HG02840 (cell line): ENCODE results near the gene TMEFF2.

ENCODE experiments used
- ATAC-seq: cut with Tn5 transposase; IDR thresholded peaks from one replicate; pipeline ENCODE4 v1.9.1; 2021; ENCODE audit warnings: mild to moderate bottlenecking, moderate library complexity, moderate number of reproducible peaks; ENCODE audit not compliant: unreplicated experiment, low FRiP score

TMEFF2 gene

GRCh38 chr2:191916826-191917225, 277.9 kb downstream of the TMEFF2 start:
- ATAC-seq, result no peak

GRCh38 chr2:191915750-191916149, 279.0 kb downstream of the TMEFF2 start:
- no peak for ATAC-seq

- ATAC-seq, result no peak
These were observed 280.9 kb downstream of the TMEFF2 start for GRCh38 chr2:191913796-191914195.

- ATAC-seq, result no peak
These were observed 282.0 kb downstream of the TMEFF2 start for GRCh38 chr2:191912764-191913163.

DNA sequence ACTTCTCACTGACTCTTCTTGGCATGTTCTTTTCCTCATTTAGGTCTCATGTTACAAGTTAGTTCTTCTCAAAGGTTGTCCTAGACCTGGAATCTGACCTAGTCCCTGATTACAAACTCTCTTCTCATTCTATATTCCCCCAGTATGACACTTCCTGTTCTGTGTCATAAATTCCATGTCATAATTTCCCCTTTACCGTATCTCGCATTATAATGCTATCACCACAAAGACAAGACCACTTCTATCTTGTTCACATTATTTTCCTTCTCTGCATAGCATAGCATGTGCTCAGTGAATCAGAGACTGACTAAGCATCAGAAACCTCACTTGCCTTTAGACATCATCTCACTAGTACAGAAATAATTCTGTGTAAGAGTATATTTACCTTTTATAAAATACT, 284.2 kb downstream of the TMEFF2 start:
- ATAC-seq, result no peak

GRCh38 chr2:191908874-191909273, 285.9 kb downstream of the TMEFF2 start:
- no peak for ATAC-seq

DNA sequence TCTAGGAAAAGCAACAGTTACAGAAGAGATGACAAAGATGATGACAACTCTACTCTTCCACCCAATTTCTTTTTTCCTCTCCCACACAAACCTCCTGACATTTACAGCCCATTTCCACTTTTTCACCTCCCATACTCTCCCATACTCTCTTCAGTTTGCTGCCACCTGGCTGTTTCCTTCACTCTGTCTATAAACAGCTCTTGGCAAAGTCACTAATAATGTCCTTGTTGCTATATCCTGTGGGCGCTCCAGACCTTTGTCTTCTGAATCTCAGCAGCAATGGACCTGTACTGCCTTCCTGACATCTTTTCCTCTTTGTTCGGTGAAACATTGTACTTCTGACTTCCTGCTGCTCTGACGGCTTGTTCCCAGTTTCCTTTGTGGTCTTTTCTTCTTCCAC, 287.2 kb downstream of the TMEFF2 start:
- ATAC-seq, result no peak

GRCh38 chr2:191907091-191907490, 287.6 kb downstream of the TMEFF2 start:
- ATAC-seq, result no peak

DNA sequence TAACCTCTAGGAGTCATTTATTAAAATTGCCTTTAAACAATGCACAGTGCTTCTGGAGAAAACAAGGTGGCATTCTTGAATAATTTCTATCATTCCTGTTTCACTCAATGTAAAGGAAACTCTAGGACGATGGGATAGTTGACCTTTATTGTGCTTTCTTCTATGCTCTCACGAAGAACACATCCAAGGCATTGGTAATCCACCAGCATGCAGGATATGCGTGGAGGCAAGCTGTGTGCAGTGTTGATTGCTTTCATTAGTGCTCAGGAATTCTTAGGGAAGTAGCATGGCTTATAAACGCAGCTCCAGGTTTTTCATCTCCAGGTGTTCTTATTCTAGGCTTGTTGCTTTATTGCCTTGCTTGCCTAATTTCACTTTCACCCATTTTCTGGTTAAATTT, 289.4 kb downstream of the TMEFF2 start:
- no peak for ATAC-seq

- no peak for ATAC-seq
These were observed 293.7 kb downstream of the TMEFF2 start for GRCh38 chr2:191901031-191901430.

- no peak for ATAC-seq
These were observed 295.3 kb downstream of the TMEFF2 start for GRCh38 chr2:191899410-191899809.
